HUES6 (cell line): ENCODE results near the gene SUGP2.

Experiments
- H3K27ac ChIP-seq: 2 replicates; pipeline ENCODE4 v1.7.0; 2013; ENCODE audit warnings: low read depth, mild to moderate bottlenecking, low read length, inconsistent platforms
- H3K27me3 ChIP-seq: 2 replicates; pipeline ENCODE4 v1.6.1; 2013; ENCODE audit warnings: low read length; ENCODE audit not compliant: control insufficient read depth, insufficient read depth
- H3K36me3 ChIP-seq: 2 replicates; pipeline ENCODE4 v1.6.1; 2013; ENCODE audit warnings: low read length; ENCODE audit not compliant: control insufficient read depth, insufficient read depth
- H3K4me1 ChIP-seq: 2 replicates; pipeline ENCODE4 v1.6.1; 2013; ENCODE audit warnings: low read length; ENCODE audit not compliant: control insufficient read depth, insufficient read depth
- H3K4me3 ChIP-seq: 2 replicates; pipeline ENCODE4 v1.5.1; 2013; ENCODE audit warnings: low read depth, low read length
- H3K9ac ChIP-seq: one replicate; pipeline ENCODE4 v1.6.1; 2013; ENCODE audit warnings: mild to moderate bottlenecking, low read length
- H3K9me3 ChIP-seq: 2 replicates; pipeline ENCODE4 v1.6.1; 2013; ENCODE audit warnings: low read depth, low read length; ENCODE audit not compliant: control insufficient read depth, insufficient read depth

Gene SUGP2

DNA sequence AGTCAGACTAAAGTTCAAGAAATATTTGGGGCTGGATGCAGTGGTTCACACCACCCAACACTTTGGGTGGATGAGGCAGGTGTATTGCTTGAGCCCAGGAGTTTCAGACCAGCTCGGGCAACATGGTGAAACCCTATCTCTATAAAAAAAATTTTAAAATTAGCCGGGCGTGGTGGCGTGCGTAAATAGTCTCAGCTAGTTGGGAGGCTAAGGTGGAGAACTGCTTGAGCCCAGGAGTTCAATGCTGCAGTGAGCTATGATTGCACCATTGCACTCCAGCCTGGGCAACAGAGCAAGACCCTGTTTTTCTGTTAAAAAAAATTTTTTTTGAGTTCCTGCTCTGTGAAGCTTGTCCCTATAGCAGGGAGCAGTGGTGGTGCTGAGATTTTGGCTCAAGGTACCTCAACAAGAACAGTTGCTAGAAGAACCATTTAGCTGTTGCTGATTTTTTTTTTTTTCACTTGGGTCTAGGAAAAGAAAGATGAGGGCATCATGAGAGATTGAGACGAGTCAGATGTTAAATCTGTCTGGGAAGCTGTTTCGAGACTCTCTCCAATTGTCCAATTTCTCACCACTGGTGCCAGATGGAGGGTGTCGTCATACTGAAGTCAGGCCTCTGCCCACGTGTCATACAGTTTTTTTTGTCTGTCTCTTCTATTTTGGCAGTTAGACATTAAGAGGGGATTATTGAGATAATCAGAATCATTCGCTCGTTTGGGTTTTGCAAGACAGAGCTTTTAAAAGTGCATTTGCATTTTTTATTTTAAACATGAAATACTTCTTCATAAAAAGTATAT is 34.2 kb upstream of the SUGP2 start:
- Histone ChIP-seq H3K9ac (no peak overlapping the region), H3K27ac (no peak overlapping the region), H3K4me1 (peaks cover 18% of the 10 kb centered on the region), H3K36me3 (no peaks in the 10 kb centered on the region), H3K9me3 (no peaks in the 10 kb centered on the region), H3K4me3 (no peak overlapping the region), H3K27me3 (peaks cover 37% of the 10 kb centered on the region)

- Histone ChIP-seq H3K27ac (no peak overlapping the region), H3K36me3 (0 out of 2 replicates have a peak, but pooled peaks cover 2% of the 10 kb centered on the region), H3K4me1 (peaks cover 23% of the 10 kb centered on the region), H3K27me3 (peaks cover 32% of the 10 kb centered on the region), H3K9ac (no peak overlapping the region), H3K4me3 (peak overlapping the region; percentile 63), H3K9me3 (no peaks in the 10 kb centered on the region)
Measured at GRCh38 chr19:19064811-19065745, 31.8 kb upstream of the SUGP2 start.

- Histone ChIP-seq H3K27ac (no peak overlapping the region), H3K9ac (no peak overlapping the region), H3K4me1 (peaks cover 23% of the 10 kb centered on the region), H3K36me3 (peaks cover 10% of the 10 kb centered on the region; the same call in 1 of the 2 replicates), H3K9me3 (no peaks in the 10 kb centered on the region), H3K4me3 (peak overlapping the region; percentile 63), H3K27me3 (peaks cover 29% of the 10 kb centered on the region)
Measured at GRCh38 chr19:19064098-19064722, 30.9 kb upstream of the SUGP2 start.

- Histone ChIP-seq H3K4me1 (peaks cover 23% of the 10 kb centered on the region), H3K27me3 (peaks cover 28% of the 10 kb centered on the region), H3K9me3 (no peaks in the 10 kb centered on the region), H3K27ac (no peak within 1 kb of the TSS), H3K9ac (peak within 1 kb of the TSS; percentile 65), H3K4me3 (peak within 1 kb of the TSS; percentile 63), H3K36me3 (peaks cover 15% of the 10 kb centered on the region; the same call in 1 of the 2 replicates)
Measured at GRCh38 chr19:19063183-19064097, 30.1 kb upstream of the SUGP2 start, which contains the start of gene SLC25A42. Gene SLC25A42, plus strand, starts transcription at chr19:19063994. Its CDS starts 32,131 bp downstream, at chr19:19096125.

DNA sequence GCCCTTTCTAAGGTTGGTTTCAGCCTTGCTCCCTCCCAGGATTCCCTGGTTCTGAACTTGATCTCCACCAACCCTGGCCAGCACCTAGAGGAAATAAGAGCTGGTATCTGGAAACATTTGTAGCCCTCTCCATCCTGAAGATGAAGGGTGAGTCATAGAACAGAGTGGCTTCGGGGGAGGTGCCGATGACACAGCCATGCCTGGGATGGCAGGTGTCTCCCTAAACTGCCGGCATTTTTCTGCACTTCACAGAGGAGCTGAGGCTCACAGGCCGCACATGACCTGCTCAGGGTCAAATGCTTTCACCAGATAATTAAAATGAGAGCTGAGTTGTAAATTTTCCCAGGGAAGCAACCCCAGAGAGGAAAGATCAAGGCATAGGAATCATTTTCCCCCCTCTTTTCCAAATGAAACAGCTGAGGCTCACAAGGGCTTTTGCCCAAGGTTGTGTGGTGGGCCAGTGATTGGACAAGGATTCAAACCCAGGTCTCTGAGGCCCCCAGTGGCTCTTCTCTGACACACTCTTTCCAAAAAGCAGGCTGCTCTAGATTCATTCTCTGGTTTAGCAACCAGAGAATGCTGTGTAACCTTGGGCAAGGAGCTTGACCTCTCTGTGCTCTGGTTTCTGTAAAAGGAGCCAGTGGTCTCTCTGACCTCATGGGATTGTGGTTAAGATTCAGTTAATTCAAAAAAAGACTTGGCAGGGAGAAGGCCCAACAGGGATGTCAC is 29.3 kb upstream of the SUGP2 start:
- Histone ChIP-seq H3K27me3 (peaks cover 26% of the 10 kb centered on the region), H3K27ac (no peak overlapping the region), H3K4me1 (peaks cover 23% of the 10 kb centered on the region), H3K9me3 (no peaks in the 10 kb centered on the region), H3K36me3 (peaks cover 23% of the 10 kb centered on the region), H3K4me3 (peak overlapping the region; percentile 63), H3K9ac (peak overlapping the region; percentile 65)

DNA sequence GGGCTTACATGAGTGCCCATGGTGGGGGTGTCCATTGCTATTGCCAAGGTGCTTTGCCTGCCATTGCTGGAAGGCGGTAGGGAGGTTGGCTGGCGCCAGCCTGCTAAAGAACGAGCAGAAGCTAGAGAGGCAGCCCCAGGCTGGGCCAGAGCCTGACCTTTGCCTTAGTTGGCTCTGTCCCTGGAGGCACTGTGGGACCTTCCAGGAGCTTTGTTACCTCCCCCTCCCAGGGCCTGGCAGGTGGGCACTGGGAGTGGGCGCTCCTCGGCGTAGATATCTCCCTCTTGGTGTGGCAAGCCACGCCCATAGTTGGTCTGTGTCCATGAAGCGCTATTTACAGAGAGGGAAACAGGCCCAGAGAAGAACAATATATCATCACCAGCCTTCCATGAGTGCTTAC is 28.2 kb upstream of the SUGP2 start:
- Histone ChIP-seq H3K36me3 (peaks cover 33% of the 10 kb centered on the region), H3K27ac (no peak overlapping the region)

DNA sequence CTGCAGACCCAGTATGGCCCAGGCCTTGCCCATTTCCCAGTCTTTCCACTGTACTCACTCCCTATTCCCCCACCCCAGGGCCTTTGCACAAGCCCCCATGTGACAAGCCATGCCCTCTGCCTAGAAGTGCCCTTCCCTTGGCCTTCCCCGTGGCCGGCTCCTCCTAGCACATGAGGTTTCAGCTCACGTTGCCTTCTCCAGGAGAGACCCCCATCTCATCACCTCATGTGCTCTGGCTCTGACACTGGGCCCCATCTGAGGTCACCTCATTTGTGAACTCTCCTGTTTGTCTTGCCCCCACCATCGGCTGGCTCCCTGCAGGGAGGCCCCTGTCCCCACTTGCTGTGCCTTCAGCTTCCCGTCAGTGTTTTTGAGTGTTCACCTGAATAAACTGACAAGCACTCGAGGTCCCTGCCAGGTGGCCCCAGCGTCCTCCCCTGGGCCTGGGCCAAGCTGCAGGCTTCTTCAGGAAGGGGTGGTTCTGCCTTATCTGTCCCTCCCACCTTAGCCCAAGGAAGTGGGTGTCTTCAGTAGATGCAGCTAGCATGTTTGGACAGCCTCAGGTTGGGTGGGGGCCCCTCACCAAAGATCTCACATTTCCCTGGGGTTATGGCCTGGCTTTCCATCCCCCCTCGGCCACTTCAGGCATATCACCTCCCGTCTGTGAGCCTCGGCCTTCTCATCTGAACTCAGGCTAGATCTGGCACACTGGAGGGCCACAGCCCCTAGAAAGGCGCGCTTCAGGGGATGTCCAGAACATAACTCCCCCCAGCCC is 26.7 kb upstream of the SUGP2 start:
- H3K9ac ChIP-seq, result no peak overlapping the region
- H3K36me3 ChIP-seq, result peaks cover 43% of the 10 kb centered on the region
- no peak overlapping the region for H3K27ac ChIP-seq
- H3K27me3 ChIP-seq, result peaks cover 10% of the 10 kb centered on the region
- H3K4me1 ChIP-seq, result peaks cover 17% of the 10 kb centered on the region
- no peaks in the 10 kb centered on the region for H3K9me3 ChIP-seq
- no peak overlapping the region for H3K4me3 ChIP-seq

More for the DNA sequence above, 28.2 kb upstream of the SUGP2 start:
- peaks cover 23% of the 10 kb centered on the region for H3K4me1 ChIP-seq
- no peak overlapping the region for H3K9ac ChIP-seq
- H3K27me3 ChIP-seq, result peaks cover 15% of the 10 kb centered on the region
- H3K4me3 ChIP-seq, result no peak overlapping the region
- H3K9me3 ChIP-seq, result no peaks in the 10 kb centered on the region

- H3K27ac ChIP-seq, result no peak overlapping the region
- no peak overlapping the region for H3K9ac ChIP-seq
- peaks cover 51% of the 10 kb centered on the region for H3K36me3 ChIP-seq
- peaks cover 2% of the 10 kb centered on the region for H3K27me3 ChIP-seq
- H3K4me3 ChIP-seq, result no peak overlapping the region
- H3K9me3 ChIP-seq, result no peaks in the 10 kb centered on the region
- H3K4me1 ChIP-seq, result peaks cover 9% of the 10 kb centered on the region
Measured at GRCh38 chr19:19059018-19059836, 25.9 kb upstream of the SUGP2 start.

GRCh38 chr19:19057720-19058119 is 24.4 kb upstream of the SUGP2 start:
- no peak overlapping the region for H3K27ac ChIP-seq
- H3K27me3 ChIP-seq, result no peaks in the 10 kb centered on the region
- H3K4me1 ChIP-seq, result peaks cover 7% of the 10 kb centered on the region
- no peak overlapping the region for H3K9ac ChIP-seq
- H3K4me3 ChIP-seq, result no peak overlapping the region
- peaks cover 60% of the 10 kb centered on the region for H3K36me3 ChIP-seq
- no peaks in the 10 kb centered on the region for H3K9me3 ChIP-seq
